Activated effector memory CD4-positive, alpha-beta T cell treated with anti-CD3 and anti-CD28 coated beads, Interleukin-2, amount 50 U/mL, for 16 hours (primary cell): ENCODE data around the gene RASSF1.

ENCODE experiments used
- DNase-seq: peaks from one replicate; pipeline ENCODE4 v3.0.0-alpha.2; 2020

RASSF1 gene

GRCh38 chr3:50340448-50341329, at the start of gene RASSF1:
Gene RASSF1, minus strand, starts transcription at chr3:50340836. Its CDS starts 31 bp downstream, at chr3:50340805.
- peak; percentile 87 for DNase-seq

- no peak for DNase-seq
Observed at GRCh38 chr3:50389414-50389767, 48.8 kb upstream of the RASSF1 start.

- DNase-seq: no peak
Observed at GRCh38 chr3:50388720-50389413, 48.2 kb upstream of the RASSF1 start.

GRCh38 chr3:50388016-50388719, 47.5 kb upstream of the RASSF1 start:
- no peak for DNase-seq

- no peak for DNase-seq
Observed at GRCh38 chr3:50385754-50386153, 45.1 kb upstream of the RASSF1 start.

GRCh38 chr3:50383750-50384149, 43.1 kb upstream of the RASSF1 start:
- DNase-seq: no peak

GRCh38 chr3:50382722-50383121, 42.1 kb upstream of the RASSF1 start:
- no peak for DNase-seq

GRCh38 chr3:50381383-50381782, 40.7 kb upstream of the RASSF1 start:
- DNase-seq: no peak

- no peak for DNase-seq
Observed at GRCh38 chr3:50380405-50381085, 39.9 kb upstream of the RASSF1 start.

GRCh38 chr3:50378757-50379156, 38.1 kb upstream of the RASSF1 start:
- no peak for DNase-seq

GRCh38 chr3:50378024-50378423, 37.4 kb upstream of the RASSF1 start:
- DNase-seq: no peak

GRCh38 chr3:50375258-50375931, 34.8 kb upstream of the RASSF1 start:
- DNase-seq: no peak

- no peak for DNase-seq
Observed at GRCh38 chr3:50374363-50375257, 34.0 kb upstream of the RASSF1 start.

- no peak for DNase-seq
Observed at GRCh38 chr3:50373146-50374051, 32.8 kb upstream of the RASSF1 start.

GRCh38 chr3:50372349-50372748, 31.7 kb upstream of the RASSF1 start:
- no peak for DNase-seq

GRCh38 chr3:50371133-50371685, 30.6 kb upstream of the RASSF1 start:
- no peak for DNase-seq

- DNase-seq: no peak
Observed at GRCh38 chr3:50370594-50370993, 30.0 kb upstream of the RASSF1 start.

- no peak for DNase-seq
Observed at GRCh38 chr3:50369012-50369670, 28.5 kb upstream of the RASSF1 start.

- DNase-seq: no peak
Observed at GRCh38 chr3:50365842-50366220, 25.2 kb upstream of the RASSF1 start.
